ENCODE data around the gene HSPB7.

DNA sequence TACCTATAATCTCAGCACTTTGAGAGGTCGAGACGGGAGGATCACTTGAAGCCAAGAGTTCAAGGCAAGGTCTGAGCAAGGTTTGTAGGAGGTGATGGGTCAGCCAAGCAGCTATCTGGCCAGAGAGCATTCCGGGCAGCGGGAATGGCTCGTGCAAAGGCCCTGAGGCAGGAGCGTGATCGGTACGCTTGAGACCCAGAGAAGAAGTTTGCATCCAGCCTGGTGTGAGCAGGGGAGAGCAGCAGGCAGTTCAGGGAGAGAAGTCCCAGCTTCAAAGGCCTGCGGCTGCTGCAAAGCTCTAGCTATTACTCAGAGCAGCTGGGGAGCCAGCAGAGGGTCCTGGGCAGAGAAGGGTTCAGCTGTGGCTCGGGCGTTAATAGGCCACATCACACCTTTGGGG, 18.9 kb downstream of the HSPB7 start:
- TF ChIP-seq, protein P1, sequence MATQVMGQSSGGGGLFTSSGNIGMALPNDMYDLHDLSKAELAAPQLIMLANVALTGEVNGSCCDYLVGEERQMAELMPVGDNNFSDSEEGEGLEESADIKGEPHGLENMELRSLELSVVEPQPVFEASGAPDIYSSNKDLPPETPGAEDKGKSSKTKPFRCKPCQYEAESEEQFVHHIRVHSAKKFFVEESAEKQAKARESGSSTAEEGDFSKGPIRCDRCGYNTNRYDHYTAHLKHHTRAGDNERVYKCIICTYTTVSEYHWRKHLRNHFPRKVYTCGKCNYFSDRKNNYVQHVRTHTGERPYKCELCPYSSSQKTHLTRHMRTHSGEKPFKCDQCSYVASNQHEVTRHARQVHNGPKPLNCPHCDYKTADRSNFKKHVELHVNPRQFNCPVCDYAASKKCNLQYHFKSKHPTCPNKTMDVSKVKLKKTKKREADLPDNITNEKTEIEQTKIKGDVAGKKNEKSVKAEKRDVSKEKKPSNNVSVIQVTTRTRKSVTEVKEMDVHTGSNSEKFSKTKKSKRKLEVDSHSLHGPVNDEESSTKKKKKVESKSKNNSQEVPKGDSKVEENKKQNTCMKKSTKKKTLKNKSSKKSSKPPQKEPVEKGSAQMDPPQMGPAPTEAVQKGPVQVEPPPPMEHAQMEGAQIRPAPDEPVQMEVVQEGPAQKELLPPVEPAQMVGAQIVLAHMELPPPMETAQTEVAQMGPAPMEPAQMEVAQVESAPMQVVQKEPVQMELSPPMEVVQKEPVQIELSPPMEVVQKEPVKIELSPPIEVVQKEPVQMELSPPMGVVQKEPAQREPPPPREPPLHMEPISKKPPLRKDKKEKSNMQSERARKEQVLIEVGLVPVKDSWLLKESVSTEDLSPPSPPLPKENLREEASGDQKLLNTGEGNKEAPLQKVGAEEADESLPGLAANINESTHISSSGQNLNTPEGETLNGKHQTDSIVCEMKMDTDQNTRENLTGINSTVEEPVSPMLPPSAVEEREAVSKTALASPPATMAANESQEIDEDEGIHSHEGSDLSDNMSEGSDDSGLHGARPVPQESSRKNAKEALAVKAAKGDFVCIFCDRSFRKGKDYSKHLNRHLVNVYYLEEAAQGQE (IDR thresholded peaks at IDR 0.05; ENCODE audit: insufficient read depth in 1 of 2, low read depth in 2 of 2, low read length in 2 of 2): no peak
- TF ChIP-seq SIN3A (IDR thresholded peaks at IDR 0.05; ENCODE audit: borderline replicate concordance, insufficient read depth, low read length) (no peak), TAF1 (IDR thresholded peaks at IDR 0.05; ENCODE audit: borderline replicate concordance, insufficient read depth, low read length) (no peak), POLR2AphosphoS5 (IDR thresholded peaks at IDR 0.05; ENCODE audit: low read depth, low read length) (no peak)

Data from PFSK-1 (cell line).